K562 (cell line): Measurements from ENCODE around the gene KATNAL2. TPM values are rescaled to one million over a fixed set of nuclear protein-coding genes. Genes with fewer than 3 reads are reported as not detected.

Experiments
- ATAC-seq: fragments of 200-7000 bp; cut with Tn5 transposase; 3 replicates; pipeline ENCODE4 v1.9.1; 2020; ENCODE audit warnings: moderate library complexity
- BruUV-seq: library from RNA; stranded (reverse); fragments of 400-500 nt; replicated peaks from 2 replicates; lab custom pipeline; 2021; lab: Mats Ljungman, UMichigan
- CTCF ChIA-PET: fragments of 300-600 bp; formaldehyde crosslinking; extraction: SDS; loops from one replicate; lab custom pipeline; 2021; ENCODE audit warnings: low intra/inter-chr PET ratio; lab: Yijun Ruan, JAX
- POLR2A ChIA-PET: fragments of 300-600, 350-650 bp; sonication (Branson Sonifier 250); formaldehyde crosslinking; extraction: SDS; loops from one replicate; lab custom pipeline; 2021; ENCODE audit warnings: antibody characterized with exemption, inconsistent platforms; lab: Yijun Ruan, JAX
- DNase-seq, 4 experiments: peaks; one replicate each; pipeline versions ENCODE4 v3.0.0 to v3.0.0-alpha.2; 2011 to 2018; ENCODE audit warnings: low spot score in 3 of 4, mixed read lengths in 3 of 4; ENCODE audit errors: extremely low read depth in 1 of 4
- FAIRE-seq: peaks from 2 replicates; lab custom pipeline; 2011; peaks lifted over from hg19 to GRCh38; lab: Jason Lieb, UNC
- H2AFZ ChIP-seq: 2 replicates; pipeline ENCODE4 v1.6.0; 2011; ENCODE audit warnings: low read depth, low read length, control low read depth, inconsistent platforms
- H3K27ac ChIP-seq: fragments of 200-600 bp; 3 replicates; pipeline ENCODE4 v1.8.0; 2011; ENCODE audit warnings: low read depth, mild to moderate bottlenecking, control low read depth, inconsistent platforms, low read length, moderate library complexity, mixed read lengths; ENCODE audit errors: extremely low read depth
- H3K27me3 ChIP-seq, 2 experiments: fragments of 300-600 bp in 1 of 2; 2 replicates in 1 of 2; 3 replicates in 1 of 2; pipeline versions ENCODE4 v1.6.0 to v1.8.0; 2011; ENCODE audit warnings: inconsistent platforms in 2 of 2, low read length in 2 of 2, mild to moderate bottlenecking in 1 of 2, mixed read lengths in 1 of 2, moderate library complexity in 1 of 2; ENCODE audit not compliant: control insufficient read depth in 2 of 2, insufficient read depth in 2 of 2
- H3K36me3 ChIP-seq: fragments of 300-600 bp; 3 replicates; pipeline ENCODE4 v1.8.0; 2011; ENCODE audit warnings: mild to moderate bottlenecking, low read length, inconsistent platforms; ENCODE audit not compliant: control insufficient read depth, insufficient read depth
- H3K4me1 ChIP-seq, 2 experiments: fragments of 200-600 bp in 1 of 2; replicated peaks in 1 of 2; 2 replicates in 1 of 2; 3 replicates in 1 of 2; pipeline versions ENCODE4 v1.5.1 to v1.8.0; 2011; ENCODE audit warnings: inconsistent platforms in 2 of 2, low read length in 2 of 2, mild to moderate bottlenecking in 1 of 2, mixed read lengths in 1 of 2, moderate library complexity in 1 of 2; ENCODE audit not compliant: control insufficient read depth in 2 of 2, insufficient read depth in 2 of 2
- H3K4me2 ChIP-seq: 2 replicates; pipeline ENCODE4 v1.6.1; 2011; ENCODE audit warnings: low read length, control low read depth, inconsistent platforms, mixed read lengths; ENCODE audit not compliant: insufficient read depth
- H3K4me3 ChIP-seq: fragments of 200-600 bp; sonication (generic), shearing (Covaris generic); 2 replicates; pipeline ENCODE4 v1.5.1; 2016; ENCODE audit warnings: control low read depth, inconsistent platforms
- H3K79me2 ChIP-seq: fragments of 200-600 bp; 3 replicates; pipeline ENCODE4 v1.8.0; 2011; ENCODE audit warnings: low read length, inconsistent platforms; ENCODE audit not compliant: control insufficient read depth, insufficient read depth
- H3K9ac ChIP-seq, 2 experiments: 2 replicates each; pipeline versions ENCODE4 v1.6.0 to v1.6.1; 2011; ENCODE audit warnings: low read depth in 2 of 2, low read length in 2 of 2, control low read depth in 1 of 2, inconsistent platforms in 1 of 2, mild to moderate bottlenecking in 1 of 2, mixed read lengths in 1 of 2; ENCODE audit not compliant: insufficient read depth in 1 of 2
- H3K9me1 ChIP-seq: one replicate; pipeline ENCODE4 v1.6.0; 2011; ENCODE audit warnings: inconsistent platforms, mild to moderate bottlenecking, low read length, moderate library complexity; ENCODE audit not compliant: control insufficient read depth, insufficient read depth
- H3K9me3 ChIP-seq: replicated peaks from 2 replicates; pipeline ENCODE4 v1.5.1; 2011; ENCODE audit warnings: low read depth, low read length, inconsistent platforms; ENCODE audit not compliant: control insufficient read depth, insufficient read depth
- H4K20me1 ChIP-seq: replicated peaks from 2 replicates; pipeline ENCODE4 v1.6.1; 2011; ENCODE audit warnings: low read length, inconsistent platforms, mixed read lengths; ENCODE audit not compliant: control insufficient read depth, insufficient read depth
- CBX1 ChIP-seq: sonication (generic); IDR thresholded peaks from 2 replicates; pipeline ENCODE4 v1.6.1; 2016; ENCODE audit warnings: antibody characterized with exemption, low read depth, mild to moderate bottlenecking
- ERF ChIP-seq: fragments of 450-650 bp; formaldehyde crosslinking; IDR thresholded peaks from 2 replicates; pipeline ENCODE4 v1.4.0; 2020; ENCODE audit warnings: mild to moderate bottlenecking, mixed read lengths
- GABPB1 ChIP-seq: sonication (generic); formaldehyde crosslinking; IDR thresholded peaks from 2 replicates; pipeline ENCODE4 v1.8.0; 2022; ENCODE audit warnings: mild to moderate bottlenecking, missing genetic modification reagents
- GTF2F1 ChIP-seq: IDR thresholded peaks from 2 replicates; pipeline ENCODE4 v1.6.1; 2011; ENCODE audit warnings: low read depth, low read length, improper control_type of control experiment
- HNRNPL ChIP-seq: fragments of 200-400 bp; formaldehyde crosslinking; IDR thresholded peaks from 2 replicates; pipeline ENCODE4 v1.6.1; 2017; ENCODE audit warnings: low read depth, mild to moderate bottlenecking, low read length
- MYBL2 ChIP-seq, 2 experiments: fragments of 450-650 bp in 1 of 2; sonication (generic) in 1 of 2; formaldehyde crosslinking in 1 of 2; IDR thresholded peaks; 2 replicates each; pipeline versions ENCODE4 v1.6.1 to v1.8.1; 2017 to 2022; ENCODE audit warnings: borderline replicate concordance in 1 of 2, inconsistent platforms in 1 of 2, low read depth in 1 of 2, mild to moderate bottlenecking in 1 of 2, missing genetic modification reagents in 1 of 2, moderate library complexity in 1 of 2
- NCOA1 ChIP-seq: fragments of 450-650 bp; IDR thresholded peaks from 2 replicates; pipeline ENCODE4 v1.6.1; 2016; ENCODE audit warnings: low read depth
- NCOR1 ChIP-seq: fragments of 450-650 bp; IDR thresholded peaks from 2 replicates; pipeline ENCODE4 v1.6.1; 2016; ENCODE audit warnings: mild to moderate bottlenecking, moderate library complexity
- NFYB ChIP-seq: IDR thresholded peaks from 2 replicates; pipeline ENCODE4 v1.6.1; 2011; ENCODE audit warnings: mild to moderate bottlenecking, moderate library complexity; ENCODE audit not compliant: insufficient read length; ENCODE audit errors: extremely low read depth
- TEAD4 ChIP-seq, 2 experiments: sonication (generic) in 1 of 2; formaldehyde crosslinking in 1 of 2; IDR thresholded peaks; 2 replicates each; pipeline versions ENCODE4 v1.6.1 to v1.8.0; 2012 to 2022; ENCODE audit warnings: borderline replicate concordance in 1 of 2, inconsistent platforms in 1 of 2, low read length in 1 of 2, mild to moderate bottlenecking in 1 of 2, missing genetic modification reagents in 1 of 2
- ZNF41 ChIP-seq: fragments of 250-450 bp; sonication (Bioruptor Pico); conservative IDR thresholded peaks from 2 replicates; pipeline ENCODE4 v1.4.0; 2020; ENCODE audit warnings: mild to moderate bottlenecking
- WGBS: fragments of 100-300 bp; shearing (Covaris generic); methylation state at CpG from one replicate; pipeline ENCODE4 v1.1.6; 2016; ENCODE audit warnings: low coverage, mixed read lengths; ENCODE audit not compliant: insufficient coverage; ENCODE audit errors: missing lambda C conversion rate; 5-methylcytosine and 5-hydroxymethylcytosine counted together
- in situ Hi-C: fragments of 300-500 bp; cut with MboI; formaldehyde crosslinking; loops from 4 replicates; pipeline ENCODE4 v1.15.0; 2018; ENCODE audit warnings: inconsistent platforms, mixed read lengths
- intact Hi-C: fragments of 100-400 bp; cut with micrococcal nuclease; formaldehyde crosslinking; loops from 2 replicates; pipeline ENCODE4 v1.14.2; 2022
- polyA plus RNA-seq, 8 experiments: library from polyadenylated mRNA; depleted of rRNA in 4 of 8; stranded (reverse) in 5 of 8; unstranded in 3 of 8; fragments of >200 nt; fragmentation: Nextera tagmentation in 2 of 8; fragmentation: Illumina TruSeq in 1 of 8; extraction: Ambion mirVana in 2 of 8; extraction: Trizol in 1 of 8; gene quantifications; 2 replicates each; pipeline versions ENCODE4 v1.2.1 to v1.2.3, GENCODE V29; 2011 to 2014; ENCODE audit warnings: inconsistent platforms in 1 of 8, missing spikeins in 1 of 8
- total RNA-seq, 7 experiments: library from RNA; depleted of rRNA in 6 of 7; stranded (reverse); fragments of >200 nt in 6 of 7; fragmentation: Illumina TruSeq in 2 of 7; extraction: Trizol in 2 of 7; gene quantifications; 2 replicates each; pipeline versions ENCODE4 v1.2.1 to v1.2.3, GENCODE V29; 2011 to 2021; ENCODE audit warnings: low replicate concordance in 1 of 7
- TF ChIP-seq, protein P1 (sequence below): fragments of 450-650 bp; IDR thresholded peaks from 2 replicates; pipeline ENCODE4 v1.7.0; 2016; ENCODE audit warnings: borderline replicate concordance

KATNAL2 gene
- total and polyA plus RNA-seq, 9 of the 15 experiments (the other 6 are each of a cell fraction or from before 2014, with no cell fraction given), result 0.08 to 1.2 (median 0.48) TPM

DNA sequence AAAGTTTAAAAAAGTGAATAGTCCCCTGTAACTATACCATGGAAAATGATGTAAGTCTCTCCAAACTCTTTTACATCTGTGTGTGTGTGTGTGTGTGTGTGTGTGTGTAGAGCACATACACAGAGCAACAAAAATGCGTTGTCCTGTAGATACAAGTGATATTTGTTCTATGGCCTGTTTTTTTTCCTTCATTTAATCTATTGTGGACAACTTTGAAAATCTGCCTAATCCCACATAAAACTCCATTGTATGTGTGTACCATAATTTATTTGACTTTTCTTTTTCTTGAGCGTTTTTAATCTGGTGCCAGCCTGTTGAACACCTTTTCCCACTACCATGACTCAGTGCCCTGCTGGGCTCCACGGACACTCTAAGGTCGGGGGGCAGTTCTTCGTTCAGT, 170.3 kb downstream of the KATNAL2 start:
- in situ Hi-C loops (no loop called here), intact Hi-C loops (no loop called here)
- H3K27ac ChIP-seq, result no peak overlapping the region
- no peak overlapping the region for H3K4me3 ChIP-seq
- FAIRE-seq, result no peak
- H3K4me1 ChIP-seq, result no peaks in the 10 kb centered on the region
- DNase-seq, result no peak
- H3K9ac ChIP-seq, result no peak overlapping the region
- H3K4me2 ChIP-seq, result no peak overlapping the region
- H3K9me3 ChIP-seq, result no peaks in the 10 kb centered on the region
- ChIA-PET POLR2A (no interaction called here), CTCF (no interaction called here)
- H4K20me1 ChIP-seq, result no peaks in the 10 kb centered on the region
- 0% methylated on average over 5 of the region's 5 CpGs for WGBS
- BruUV-seq, result no TSS peak
- no peaks in the 10 kb centered on the region for H3K27me3 ChIP-seq
- H3K79me2 ChIP-seq, result no peaks in the 10 kb centered on the region
- no peak overlapping the region for H2AFZ ChIP-seq
- TF ChIP-seq GABPB1 (CRISPR knock-in tag) (no peak), CBX1 (no peak), TEAD4 (IDR thresholded peaks at IDR 0.05; ENCODE audit: low read length) (no peak), TEAD4 (CRISPR knock-in tag; IDR thresholded peaks at IDR 0.05; ENCODE audit: borderline replicate concordance) (no peak), GTF2F1 (no peak), ERF (CRISPR knock-in tag) (no peak), HNRNPL (no peak), NCOA1 (no peak), MYBL2 (IDR thresholded peaks at IDR 0.05; ENCODE audit: low read depth) (no peak), MYBL2 (CRISPR knock-in tag; IDR thresholded peaks at IDR 0.05; ENCODE audit: borderline replicate concordance) (no peak), ZNF41 (CRISPR knock-in tag) (no peak), NCOR1 (no peak), NFYB (no peak)
- TF ChIP-seq, protein P1, sequence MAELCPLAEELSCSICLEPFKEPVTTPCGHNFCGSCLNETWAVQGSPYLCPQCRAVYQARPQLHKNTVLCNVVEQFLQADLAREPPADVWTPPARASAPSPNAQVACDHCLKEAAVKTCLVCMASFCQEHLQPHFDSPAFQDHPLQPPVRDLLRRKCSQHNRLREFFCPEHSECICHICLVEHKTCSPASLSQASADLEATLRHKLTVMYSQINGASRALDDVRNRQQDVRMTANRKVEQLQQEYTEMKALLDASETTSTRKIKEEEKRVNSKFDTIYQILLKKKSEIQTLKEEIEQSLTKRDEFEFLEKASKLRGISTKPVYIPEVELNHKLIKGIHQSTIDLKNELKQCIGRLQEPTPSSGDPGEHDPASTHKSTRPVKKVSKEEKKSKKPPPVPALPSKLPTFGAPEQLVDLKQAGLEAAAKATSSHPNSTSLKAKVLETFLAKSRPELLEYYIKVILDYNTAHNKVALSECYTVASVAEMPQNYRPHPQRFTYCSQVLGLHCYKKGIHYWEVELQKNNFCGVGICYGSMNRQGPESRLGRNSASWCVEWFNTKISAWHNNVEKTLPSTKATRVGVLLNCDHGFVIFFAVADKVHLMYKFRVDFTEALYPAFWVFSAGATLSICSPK, result no peak
- H3K36me3 ChIP-seq, result no peaks in the 10 kb centered on the region
- no peak for ATAC-seq
- no peaks in the 10 kb centered on the region for H3K9me1 ChIP-seq
